Thymus (tissue), 11 donors: ENCODE data around the gene ANKS1A. TPM values are rescaled to one million over a fixed set of nuclear protein-coding genes. Genes with fewer than 3 reads are reported as not detected.

ENCODE experiments used
- DNase-seq, 9 donors: peaks; one replicate each; pipeline ENCODE4 v3.0.0-alpha.2; 2013; ENCODE audit warnings: low spot score in 9 of 9, low read depth in 6 of 9, missing footprints in 1 of 9
- H3K27ac ChIP-seq, 2 donors: one replicate each; pipeline ENCODE4 v1.5.1; 2013; ENCODE audit warnings: control low read depth in 1 of 2, low read depth in 1 of 2, low read length in 1 of 2, mild to moderate bottlenecking in 1 of 2, moderate library complexity in 1 of 2
- H3K27me3 ChIP-seq, 2 donors: one replicate each; pipeline ENCODE4 v1.5.1; 2013; ENCODE audit warnings: low read length in 1 of 2; ENCODE audit not compliant: control insufficient read depth in 2 of 2, insufficient read depth in 1 of 2
- H3K36me3 ChIP-seq, 2 donors: one replicate each; pipeline ENCODE4 v1.5.1; 2013; ENCODE audit warnings: low read length in 1 of 2, mild to moderate bottlenecking in 1 of 2, moderate library complexity in 1 of 2; ENCODE audit not compliant: control insufficient read depth in 2 of 2, insufficient read depth in 2 of 2
- H3K4me1 ChIP-seq, 2 donors: one replicate each; pipeline ENCODE4 v1.5.1; 2013; ENCODE audit warnings: low read length in 2 of 2; ENCODE audit not compliant: control insufficient read depth in 2 of 2, insufficient read depth in 2 of 2
- H3K4me3 ChIP-seq, 2 donors: one replicate each; pipeline ENCODE4 v1.5.1; 2013; ENCODE audit warnings: low read length in 2 of 2, control low read depth in 1 of 2, mild to moderate bottlenecking in 1 of 2
- H3K9me3 ChIP-seq, 2 donors: one replicate each; pipeline ENCODE4 v1.5.1; 2013; ENCODE audit warnings: low read length in 1 of 2, mild to moderate bottlenecking in 1 of 2; ENCODE audit not compliant: control insufficient read depth in 2 of 2, insufficient read depth in 1 of 2
- WGBS: extraction: QIAGEN DNeasy Blood & Tissue Kit; methylation state at CpG from one replicate; pipeline ENCODE4 v1.1.7; 2013; 5-methylcytosine and 5-hydroxymethylcytosine counted together
- polyA plus RNA-seq: library from polyadenylated mRNA; stranded (reverse); fragments of 200-250 nt; gene quantifications from one replicate; pipeline ENCODE4 v1.2.3, GENCODE V29; 2013
- total RNA-seq: library from RNA; stranded (reverse); fragments of 120-200 nt; gene quantifications from one replicate; pipeline ENCODE4 v1.2.4, GENCODE V29; 2013
- donor health status: healthy.

Gene ANKS1A
- total and polyA plus RNA-seq, 2 donors, result 6.9 to 7.7 TPM

DNA sequence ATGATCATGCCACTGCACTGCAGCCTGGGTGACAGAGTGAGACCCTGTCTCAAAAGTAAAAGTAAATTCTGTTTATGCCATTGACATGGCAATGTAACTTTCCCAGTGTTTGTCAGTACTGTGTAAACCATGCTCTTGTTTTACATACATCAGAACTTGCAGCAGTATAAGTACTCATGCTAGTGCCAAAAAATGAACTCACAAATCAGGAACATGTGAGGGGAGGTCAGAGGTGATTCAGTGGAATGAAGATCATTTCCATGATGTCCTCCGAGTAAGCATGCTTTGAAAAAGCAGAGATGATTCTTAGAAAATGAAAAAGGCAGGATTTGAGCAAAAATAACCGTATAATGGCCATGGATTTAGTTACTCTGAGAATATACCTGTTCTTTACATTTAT, 81.9 kb downstream of the ANKS1A start:
- H3K36me3 ChIP-seq, result peaks cover 10 to 11% of the 10 kb centered on the region in 2 donors
- 97% methylated on average over 2 of the region's 2 CpGs for WGBS
- no peak for DNase-seq
- H3K27me3 ChIP-seq, result no peaks in the 10 kb centered on the region
- no peaks in the 10 kb centered on the region for H3K4me1 ChIP-seq
- no peaks in the 10 kb centered on the region for H3K9me3 ChIP-seq
- H3K27ac ChIP-seq, result no peak overlapping the region
- H3K4me3 ChIP-seq, result no peak overlapping the region

DNA sequence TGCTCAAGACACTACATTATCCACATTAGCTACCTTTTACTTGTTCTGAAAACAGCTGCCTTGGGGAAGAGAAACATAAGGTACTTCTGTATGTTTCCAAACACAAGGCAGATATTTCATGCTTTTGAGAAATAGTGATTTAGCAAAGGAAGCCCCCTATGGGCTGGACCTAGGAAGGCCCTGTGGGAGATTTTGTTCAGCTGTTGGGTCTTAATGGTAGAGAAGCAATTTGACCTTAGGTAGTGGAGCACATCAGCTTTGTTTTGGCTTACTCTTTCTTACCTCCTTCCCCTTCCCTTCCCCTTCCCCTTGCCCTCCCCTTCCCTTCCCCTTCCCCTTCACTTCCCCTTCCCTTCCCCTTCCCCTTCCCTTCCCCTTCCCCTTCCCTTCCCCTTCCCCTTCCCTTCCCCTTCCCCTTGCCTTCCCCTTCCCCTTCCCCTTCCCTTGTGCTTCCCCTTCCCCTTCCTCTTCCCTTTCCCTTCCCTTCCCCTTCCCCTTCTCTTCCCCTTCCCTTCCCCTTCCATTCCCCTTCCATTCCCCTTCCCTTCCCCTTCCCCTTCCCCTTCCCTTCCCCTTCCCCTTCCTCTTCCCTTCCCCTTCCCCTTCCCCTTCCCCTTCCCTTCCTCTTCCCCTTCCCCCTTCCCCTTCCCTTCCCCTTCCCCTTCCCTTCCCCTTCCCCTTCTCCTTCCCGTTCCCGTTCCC, 84.6 kb downstream of the ANKS1A start:
- no CpG with 5 or more reads among the region's 2 CpGs for WGBS
- H3K4me1 ChIP-seq, result no peaks in the 10 kb centered on the region
- H3K9me3 ChIP-seq, result no peaks in the 10 kb centered on the region
- DNase-seq, result no peak
- no peaks in the 10 kb centered on the region for H3K27me3 ChIP-seq
- H3K36me3 ChIP-seq, result peaks cover 10 to 11% of the 10 kb centered on the region in 2 donors
- no peak overlapping the region for H3K4me3 ChIP-seq
- no peak overlapping the region for H3K27ac ChIP-seq

DNA sequence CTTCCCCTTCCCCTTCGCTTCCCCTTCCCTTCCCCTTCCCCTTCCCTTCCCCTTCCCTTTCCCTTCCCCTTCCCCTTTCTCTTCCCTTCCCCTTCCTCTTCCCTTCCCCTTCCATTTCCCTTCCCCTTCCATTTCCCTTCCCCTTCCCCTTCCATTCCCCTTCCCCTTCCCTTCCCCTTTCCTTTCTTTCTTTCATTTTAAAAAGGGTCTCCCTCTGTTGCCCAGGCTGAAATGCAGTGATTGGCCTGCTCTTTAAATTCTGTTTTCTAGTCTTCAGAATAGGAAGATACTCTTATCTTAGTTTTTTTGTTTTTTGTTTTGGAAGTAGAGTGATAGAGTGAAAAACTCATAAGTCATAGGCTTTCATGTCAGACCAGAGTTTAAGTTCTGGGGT, 85.2 kb downstream of the ANKS1A start:
- no peak for DNase-seq
- H3K9me3 ChIP-seq, result no peaks in the 10 kb centered on the region
- WGBS, result no CpG with 5 or more reads among the region's 1 CpG
- H3K27me3 ChIP-seq, result no peaks in the 10 kb centered on the region
- H3K4me3 ChIP-seq, result no peak overlapping the region
- H3K27ac ChIP-seq, result no peak overlapping the region
- peaks cover 10 to 11% of the 10 kb centered on the region in 2 donors for H3K36me3 ChIP-seq
- no peaks in the 10 kb centered on the region for H3K4me1 ChIP-seq

DNA sequence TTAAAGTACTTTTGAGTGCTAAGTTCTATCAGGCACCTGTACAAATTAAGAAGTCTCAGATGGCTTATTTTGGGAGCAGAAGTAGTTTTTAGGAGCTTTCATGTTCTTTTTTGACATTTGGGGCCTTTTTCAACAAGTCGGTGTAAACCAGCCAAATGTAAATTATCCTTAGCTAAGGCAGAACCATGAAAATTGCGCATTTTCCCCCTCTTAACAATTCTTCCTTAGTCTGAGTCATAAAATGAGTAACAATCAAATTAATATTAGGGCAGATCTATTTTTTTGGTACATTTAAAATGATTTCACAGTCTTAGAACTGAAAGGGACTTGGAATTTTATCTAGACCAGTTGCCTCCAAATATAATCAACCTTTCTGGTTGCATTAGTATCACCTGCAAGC, 87.2 kb downstream of the ANKS1A start:
- no peak overlapping the region for H3K4me3 ChIP-seq
- no peaks in the 10 kb centered on the region for H3K27me3 ChIP-seq
- DNase-seq, result no peak
- 96% methylated on average over 2 of the region's 2 CpGs for WGBS
- H3K36me3 ChIP-seq, result peaks cover 3 to 4% of the 10 kb centered on the region in 2 donors
- H3K4me1 ChIP-seq, result no peaks in the 10 kb centered on the region
- no peaks in the 10 kb centered on the region for H3K9me3 ChIP-seq
- H3K27ac ChIP-seq, result no peak overlapping the region

DNA sequence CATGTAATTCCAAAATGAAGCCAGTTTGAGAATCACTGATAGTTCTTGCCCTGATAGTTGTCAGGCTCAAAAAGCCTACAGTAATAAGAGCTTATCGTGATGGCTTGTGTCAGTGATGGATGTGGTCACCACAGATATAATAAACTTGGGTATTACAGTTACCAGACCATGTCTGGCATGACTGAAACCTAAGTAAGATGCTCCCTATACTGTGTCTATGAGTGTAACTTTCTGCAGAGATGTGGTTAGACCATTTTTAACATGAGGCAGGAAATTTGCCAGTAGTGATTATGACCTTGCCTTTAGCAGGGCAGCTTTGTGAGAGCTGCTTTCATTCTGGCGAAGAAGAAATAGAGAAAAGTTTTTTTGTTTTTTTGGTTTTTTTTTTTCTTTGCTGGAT, 90.2 kb downstream of the ANKS1A start:
- Histone ChIP-seq H3K4me1 (no peaks in the 10 kb centered on the region), H3K36me3 (peaks cover 4 to 25% of the 10 kb centered on the region in 2 donors), H3K4me3 (no peak overlapping the region), H3K27me3 (no peaks in the 10 kb centered on the region), H3K9me3 (no peaks in the 10 kb centered on the region), H3K27ac (no peak overlapping the region)
- DNase-seq, result no peak
- WGBS, result 99% methylated on average over 2 of the region's 2 CpGs

DNA sequence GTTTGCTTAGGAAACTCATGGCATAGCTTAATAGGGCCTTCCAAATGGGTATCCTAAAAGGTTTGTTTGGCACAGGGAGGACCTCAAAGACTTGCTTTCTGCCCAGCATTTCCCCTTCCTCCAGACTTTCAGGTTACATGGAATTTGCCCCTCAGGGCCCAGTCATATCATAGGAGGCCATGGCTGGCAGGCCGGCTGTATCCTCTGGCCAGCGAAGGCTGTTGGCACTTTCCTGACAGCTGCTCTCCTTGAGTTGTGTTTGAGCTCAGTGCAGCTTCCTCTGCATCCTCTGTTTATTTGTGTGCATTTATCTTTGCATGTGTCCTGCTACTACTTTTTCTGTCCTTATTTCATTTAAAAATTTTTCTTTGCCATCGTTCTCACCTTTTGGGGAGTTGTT, 90.9 kb downstream of the ANKS1A start:
- no peaks in the 10 kb centered on the region for H3K4me1 ChIP-seq
- DNase-seq, result no peak
- H3K27ac ChIP-seq, result no peak overlapping the region
- over 99% methylated on average over 3 of the region's 3 CpGs for WGBS
- H3K27me3 ChIP-seq, result no peaks in the 10 kb centered on the region
- H3K36me3 ChIP-seq, result peaks cover 5 to 27% of the 10 kb centered on the region in 2 donors
- H3K9me3 ChIP-seq, result no peaks in the 10 kb centered on the region
- no peak overlapping the region for H3K4me3 ChIP-seq

DNA sequence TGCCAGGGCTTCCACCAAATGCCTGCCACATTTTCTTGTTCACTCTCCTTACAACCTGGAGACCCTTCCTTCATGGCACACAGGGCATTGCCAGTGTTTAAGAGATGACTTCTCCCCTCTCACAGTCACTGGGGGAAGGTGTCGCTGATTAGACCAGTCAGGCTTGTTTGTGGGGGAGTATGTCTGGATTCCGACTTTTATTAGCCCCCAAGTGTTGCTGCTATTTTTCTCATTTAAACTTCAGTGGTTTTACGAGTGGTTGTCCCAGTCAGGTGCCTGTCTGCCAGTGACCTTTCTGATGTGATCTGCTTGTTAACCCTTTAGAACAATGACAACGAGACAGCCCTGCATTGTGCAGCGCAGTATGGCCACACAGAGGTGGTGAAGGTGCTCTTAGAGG, 92.3 kb downstream of the ANKS1A start:
- H3K9me3 ChIP-seq, result no peaks in the 10 kb centered on the region
- no peak overlapping the region for H3K27ac ChIP-seq
- H3K4me1 ChIP-seq, result no peaks in the 10 kb centered on the region
- peaks cover 8 to 40% of the 10 kb centered on the region in 2 donors for H3K36me3 ChIP-seq
- WGBS, result 98% methylated on average over 5 of the region's 5 CpGs
- no peak for DNase-seq
- no peak overlapping the region for H3K4me3 ChIP-seq
- no peaks in the 10 kb centered on the region for H3K27me3 ChIP-seq

DNA sequence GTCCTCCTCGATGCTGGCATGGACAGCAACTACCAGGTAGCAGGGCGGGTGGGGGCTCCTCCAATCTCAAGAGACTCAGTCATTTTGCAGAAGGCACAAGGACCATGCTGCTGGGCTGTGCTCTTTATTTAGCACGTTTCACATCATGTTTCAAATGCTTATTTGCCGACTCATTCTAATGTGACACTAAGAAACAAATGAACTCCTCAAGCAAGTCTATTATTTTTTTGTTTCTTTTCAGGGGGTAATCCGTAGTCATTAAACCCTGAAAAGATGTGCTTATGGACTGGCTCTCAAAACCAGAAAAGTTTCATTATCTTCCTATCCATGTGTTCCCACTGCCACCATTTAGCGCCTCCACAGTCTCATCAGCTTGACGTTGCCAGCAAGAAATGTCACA, 92.9 kb downstream of the ANKS1A start:
- no peaks in the 10 kb centered on the region for H3K27me3 ChIP-seq
- no peaks in the 10 kb centered on the region for H3K4me1 ChIP-seq
- H3K4me3 ChIP-seq, result no peak overlapping the region
- peaks cover 8 to 40% of the 10 kb centered on the region in 2 donors for H3K36me3 ChIP-seq
- H3K27ac ChIP-seq, result no peak overlapping the region
- WGBS, result 88% methylated on average over 7 of the region's 7 CpGs
- no peaks in the 10 kb centered on the region for H3K9me3 ChIP-seq
- no peak for DNase-seq

DNA sequence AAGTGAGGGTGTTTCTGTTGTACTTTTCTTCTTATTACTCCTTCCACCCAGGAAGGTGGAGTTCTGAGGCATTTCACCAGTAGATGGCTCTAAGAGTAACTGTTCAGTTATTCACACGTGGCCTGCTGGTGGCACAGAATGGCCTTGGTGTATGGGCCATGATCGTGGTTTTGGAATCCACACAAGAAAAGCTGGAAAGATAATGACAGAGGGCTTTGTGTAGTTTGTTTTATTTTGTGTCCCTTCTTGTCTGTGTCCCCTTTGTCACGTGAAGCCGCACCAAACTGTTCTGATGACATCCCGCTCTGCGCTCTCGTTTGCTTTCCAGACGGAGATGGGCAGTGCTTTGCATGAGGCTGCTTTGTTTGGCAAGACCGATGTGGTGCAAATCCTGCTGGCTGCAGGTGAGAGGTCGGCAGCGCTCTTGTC, 93.4 kb downstream of the ANKS1A start:
- no peak for DNase-seq
- Histone ChIP-seq H3K4me3 (no peak overlapping the region), H3K27ac (no peak overlapping the region), H3K36me3 (peaks cover 10 to 42% of the 10 kb centered on the region in 2 donors), H3K4me1 (no peaks in the 10 kb centered on the region), H3K9me3 (no peaks in the 10 kb centered on the region), H3K27me3 (no peaks in the 10 kb centered on the region)
- 94% methylated on average over 11 of the region's 11 CpGs for WGBS
